KMS-11 (cell line): ENCODE results near the gene CAPN9.

Experiments used
- H2AFZ ChIP-seq: fragments of 200-600 bp; sonication (generic); 2 replicates; pipeline ENCODE4 v1.6.1; 2016; ENCODE audit warnings: antibody characterized with exemption, mixed run types, low read depth
- H3K27ac ChIP-seq: fragments of 200-600 bp; sonication (generic); 2 replicates; pipeline ENCODE4 v1.6.1; 2016; ENCODE audit warnings: mild to moderate bottlenecking, mixed run types
- H3K27me3 ChIP-seq: fragments of 200-600 bp; sonication (generic); 2 replicates; pipeline ENCODE4 v1.6.1; 2017; ENCODE audit warnings: mild to moderate bottlenecking, low read depth, mixed run types, moderate library complexity; ENCODE audit not compliant: insufficient read depth
- H3K36me3 ChIP-seq: fragments of 200-600 bp; sonication (generic); 2 replicates; pipeline ENCODE4 v1.6.1; 2017; ENCODE audit warnings: mild to moderate bottlenecking, mixed run types; ENCODE audit not compliant: insufficient read depth
- H3K4me1 ChIP-seq: fragments of 200-600 bp; sonication (generic); 2 replicates; pipeline ENCODE4 v1.6.1; 2016; ENCODE audit warnings: mild to moderate bottlenecking, low read depth, mixed run types; ENCODE audit not compliant: poor library complexity, severe bottlenecking
- H3K4me2 ChIP-seq: fragments of 200-600 bp; sonication (generic); 2 replicates; pipeline ENCODE4 v1.7.0; 2016; ENCODE audit warnings: mild to moderate bottlenecking, mixed run types
- H3K4me3 ChIP-seq: fragments of 200-600 bp; sonication (generic); IDR thresholded peaks from 2 replicates; pipeline ENCODE4 v1.6.1; 2017; ENCODE audit warnings: low read depth, low read length, mixed read lengths; ENCODE audit not compliant: insufficient read depth
- H3K79me2 ChIP-seq: fragments of 200-600 bp; sonication (generic); 2 replicates; pipeline ENCODE4 v1.6.1; 2016; ENCODE audit warnings: low read depth, mixed run types; ENCODE audit not compliant: insufficient read depth
- H3K9ac ChIP-seq: fragments of 200-600 bp; sonication (generic); 2 replicates; pipeline ENCODE4 v1.6.1; 2016; ENCODE audit warnings: mild to moderate bottlenecking, mixed run types
- H4K20me1 ChIP-seq: fragments of 200-600 bp; sonication (generic); 2 replicates; pipeline ENCODE4 v1.6.1; 2016; ENCODE audit warnings: mild to moderate bottlenecking, mixed run types; ENCODE audit not compliant: insufficient read depth
- CTCF ChIP-seq: fragments of 200-600 bp; sonication (generic); conservative IDR thresholded peaks from 2 replicates; pipeline ENCODE4 v1.6.1; 2017; ENCODE audit warnings: low read depth, mild to moderate bottlenecking, antibody characterized with exemption, low read length, moderate library complexity, mixed read lengths

The CAPN9 gene

GRCh38 chr1:230818367-230818766 lies 71.2 kb downstream of the CAPN9 start:
- Histone ChIP-seq H3K79me2 (no peaks in the 10 kb centered on the region), H3K27ac (no peak overlapping the region), H3K4me3 (no peak overlapping the region), H3K4me1 (no peaks in the 10 kb centered on the region), H3K36me3 (no peaks in the 10 kb centered on the region), H2AFZ (no peak overlapping the region), H3K9ac (no peak overlapping the region), H3K27me3 (no peaks in the 10 kb centered on the region), H3K4me2 (no peak overlapping the region), H4K20me1 (no peaks in the 10 kb centered on the region)
- no peak for TF ChIP-seq CTCF

GRCh38 chr1:230818901-230819300 lies 71.7 kb downstream of the CAPN9 start:
- no peak for TF ChIP-seq CTCF
- Histone ChIP-seq H3K9ac (no peak overlapping the region), H3K27me3 (no peaks in the 10 kb centered on the region), H3K4me3 (no peak overlapping the region), H3K79me2 (no peaks in the 10 kb centered on the region), H4K20me1 (no peaks in the 10 kb centered on the region), H2AFZ (no peak overlapping the region), H3K4me1 (no peaks in the 10 kb centered on the region), H3K4me2 (no peak overlapping the region), H3K36me3 (no peaks in the 10 kb centered on the region), H3K27ac (no peak overlapping the region)

GRCh38 chr1:230819976-230820375 lies 72.8 kb downstream of the CAPN9 start:
- no peak overlapping the region for H3K4me2 ChIP-seq
- no peaks in the 10 kb centered on the region for H3K4me1 ChIP-seq
- no peaks in the 10 kb centered on the region for H3K79me2 ChIP-seq
- no peak for TF ChIP-seq CTCF
- H3K9ac ChIP-seq: no peak overlapping the region
- H3K27me3 ChIP-seq: no peaks in the 10 kb centered on the region
- no peak overlapping the region for H3K27ac ChIP-seq
- H4K20me1 ChIP-seq: no peaks in the 10 kb centered on the region
- no peaks in the 10 kb centered on the region for H3K36me3 ChIP-seq
- H2AFZ ChIP-seq: no peak overlapping the region
- no peak overlapping the region for H3K4me3 ChIP-seq

GRCh38 chr1:230820568-230820967 lies 73.4 kb downstream of the CAPN9 start:
- H3K4me2 ChIP-seq: no peak overlapping the region
- no peak overlapping the region for H3K9ac ChIP-seq
- H2AFZ ChIP-seq: no peak overlapping the region
- no peaks in the 10 kb centered on the region for H3K79me2 ChIP-seq
- H4K20me1 ChIP-seq: no peaks in the 10 kb centered on the region
- no peaks in the 10 kb centered on the region for H3K27me3 ChIP-seq
- no peak for TF ChIP-seq CTCF
- H3K4me1 ChIP-seq: no peaks in the 10 kb centered on the region
- no peak overlapping the region for H3K4me3 ChIP-seq
- no peaks in the 10 kb centered on the region for H3K36me3 ChIP-seq
- no peak overlapping the region for H3K27ac ChIP-seq

- no peaks in the 10 kb centered on the region for H3K4me1 ChIP-seq
- H3K27ac ChIP-seq: no peak overlapping the region
- TF ChIP-seq CTCF: no peak
- H3K79me2 ChIP-seq: no peaks in the 10 kb centered on the region
- no peak overlapping the region for H2AFZ ChIP-seq
- H3K9ac ChIP-seq: no peak overlapping the region
- no peak overlapping the region for H3K4me2 ChIP-seq
- no peaks in the 10 kb centered on the region for H3K36me3 ChIP-seq
- no peaks in the 10 kb centered on the region for H3K27me3 ChIP-seq
- H3K4me3 ChIP-seq: no peak overlapping the region
- H4K20me1 ChIP-seq: no peaks in the 10 kb centered on the region
These were observed 74.2 kb downstream of the CAPN9 start for GRCh38 chr1:230821346-230821745.
